GM23338 (cell line): Measurements from ENCODE around the gene WDR62.

Experiments
- CTCF ChIP-seq, 2 experiments: fragments of 200-600 bp in 1 of 2; sonication (generic) in 1 of 2; conservative IDR thresholded peaks; 2 replicates each; pipeline versions ENCODE4 v1.5.1 to v1.6.1; 2016 to 2017; ENCODE audit warnings: antibody characterized with exemption in 2 of 2, low read depth in 2 of 2, mild to moderate bottlenecking in 2 of 2, moderate library complexity in 1 of 2
- POLR2AphosphoS5 ChIP-seq: IDR thresholded peaks from 2 replicates; pipeline ENCODE4 v1.6.1; 2016; ENCODE audit warnings: antibody characterized with exemption, low read depth

- TF ChIP-seq POLR2AphosphoS5: no peak
- TF ChIP-seq CTCF (conservative IDR thresholded peaks at IDR 0.05; ENCODE audit: low read depth in 2 of 2): no peak
Measured at GRCh38 chr19:36082916-36083315, 28.2 kb downstream of the WDR62 start.
